ENCODE results near the gene ACTN3. TPM values are rescaled to one million over a fixed set of nuclear protein-coding genes. Genes with fewer than 3 reads are reported as not detected.

Gene ACTN3
- total RNA-seq, 1 donor from 2014 or later, result 2.0 TPM

DNA sequence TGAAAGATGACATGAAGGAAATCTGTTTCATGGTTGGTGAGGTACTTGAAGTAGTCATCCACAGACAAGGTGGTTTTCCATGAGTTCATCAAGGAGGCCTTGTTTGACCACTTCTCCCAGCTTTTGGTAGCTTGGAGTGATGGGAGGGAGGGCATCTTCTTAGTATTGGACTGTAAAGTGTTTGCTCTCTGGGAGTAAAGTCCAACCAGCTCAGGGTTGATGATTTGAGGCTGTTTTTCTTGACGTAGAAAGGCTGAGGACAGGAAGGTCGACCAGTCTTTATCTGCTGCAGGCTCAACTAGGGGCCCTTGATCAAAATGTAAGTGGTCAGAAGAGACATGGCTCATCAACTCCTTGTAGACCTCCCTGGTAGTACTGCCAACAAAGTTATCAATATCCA lies 44.5 kb downstream of the ACTN3 start:
- no peak for DNase-seq
- Mint-ChIP-seq H3K27me3 (ENCODE audit: unreplicated experiment) (peaks cover 7% of the 10 kb centered on the region), H3K36me3 (ENCODE audit: unreplicated experiment) (no peaks in the 10 kb centered on the region), H3K9me3 (ENCODE audit: unreplicated experiment) (peaks cover 14% of the 10 kb centered on the region), H3K4me3 (ENCODE audit: unreplicated experiment) (no peak overlapping the region), H3K27ac (ENCODE audit: unreplicated experiment) (no peak overlapping the region), H3K4me1 (ENCODE audit: low read depth, unreplicated experiment) (peaks cover 6% of the 10 kb centered on the region)
- no peak for TF ChIP-seq CTCF (IDR thresholded peaks at IDR 0.05; ENCODE audit: partially characterized antibody, unreplicated experiment)

DNA sequence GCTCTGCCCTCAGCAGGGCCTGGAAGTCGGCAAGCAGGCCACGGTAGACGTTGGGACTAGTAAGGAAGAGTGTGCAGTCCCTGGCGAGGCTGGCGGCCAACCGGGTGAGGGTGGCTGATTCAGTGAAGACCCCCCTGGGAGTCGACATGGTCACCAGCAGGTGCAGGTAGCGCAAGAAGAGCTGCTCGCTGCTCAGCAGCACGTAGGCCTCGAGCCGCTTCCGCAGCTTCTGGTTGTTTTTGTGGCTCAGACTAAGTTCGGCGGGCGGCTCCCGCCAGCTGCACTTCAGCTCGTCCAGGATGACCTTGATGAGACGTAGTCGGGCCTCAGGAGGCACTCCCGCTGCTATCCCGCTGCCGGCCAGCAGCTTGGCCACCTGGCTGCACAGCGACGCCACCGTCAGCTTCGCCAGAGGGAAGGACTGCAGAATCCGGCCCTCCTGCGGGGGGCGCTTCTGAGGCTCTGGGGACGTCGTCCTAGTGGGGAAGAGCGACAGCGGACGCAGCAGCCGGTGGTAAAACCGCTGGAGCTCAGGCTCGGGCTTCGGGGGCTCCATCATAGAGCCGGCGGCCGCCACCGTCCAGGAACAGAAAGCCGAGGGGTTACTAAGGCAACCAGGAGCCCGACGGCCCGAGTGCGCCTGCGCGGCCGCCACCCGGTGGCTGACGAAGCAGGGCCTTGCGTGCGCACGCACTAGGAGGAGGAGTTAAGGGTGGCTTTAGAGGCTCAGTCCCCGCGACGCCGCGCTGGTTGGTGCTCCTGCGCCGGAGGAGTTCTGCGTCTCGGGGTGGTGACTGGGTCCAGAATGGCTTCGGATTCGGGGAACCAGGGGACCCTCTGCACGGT lies 46.0 kb downstream of the ACTN3 start, which contains the start of the genes CCDC87 and CCS:
CCDC87 (minus strand) TSS at position 607 of the 846 bp plus-strand sequence; CDS start at position 559, 48 bp downstream.
CCS (plus strand) TSS at position 729 of the 846 bp plus-strand sequence; CDS start at position 806, 77 bp downstream.
- H3K9me3 Mint-ChIP-seq (ENCODE audit: unreplicated experiment), result peaks cover 11% of the 10 kb centered on the region
- peaks cover 6% of the 10 kb centered on the region for H3K27me3 Mint-ChIP-seq (ENCODE audit: unreplicated experiment)
- TF ChIP-seq CTCF (IDR thresholded peaks at IDR 0.05; ENCODE audit: partially characterized antibody, unreplicated experiment), result peak; percentile 79

GRCh38 chr11:66593303-66593635 lies 46.6 kb downstream of the ACTN3 start:
- H3K27ac Mint-ChIP-seq (ENCODE audit: unreplicated experiment), result peak overlapping the region; percentile 100
- no peak for TF ChIP-seq CTCF (IDR thresholded peaks at IDR 0.05; ENCODE audit: partially characterized antibody, unreplicated experiment)
- no peaks in the 10 kb centered on the region for H3K36me3 Mint-ChIP-seq (ENCODE audit: unreplicated experiment)
- peak overlapping the region; percentile 100 for H3K4me3 Mint-ChIP-seq (ENCODE audit: unreplicated experiment)
- H3K9me3 Mint-ChIP-seq (ENCODE audit: unreplicated experiment), result peaks cover 11% of the 10 kb centered on the region
- H3K27me3 Mint-ChIP-seq (ENCODE audit: unreplicated experiment), result peaks cover 6% of the 10 kb centered on the region
- DNase-seq, result peak; percentile 19
- H3K4me1 Mint-ChIP-seq (ENCODE audit: low read depth, unreplicated experiment), result peaks cover 6% of the 10 kb centered on the region

More for the DNA sequence above, 46.0 kb downstream of the ACTN3 start, which contains the start of the genes CCDC87 and CCS:
- Mint-ChIP-seq H3K4me1 (ENCODE audit: low read depth, unreplicated experiment) (peaks cover 6% of the 10 kb centered on the region), H3K27ac (ENCODE audit: unreplicated experiment) (peak within 1 kb of the TSS; percentile 100), H3K4me3 (ENCODE audit: unreplicated experiment) (peak within 1 kb of the TSS; percentile 100), H3K36me3 (ENCODE audit: unreplicated experiment) (no peaks in the 10 kb centered on the region)
- peak; percentile 99 for DNase-seq

- Mint-ChIP-seq H3K36me3 (ENCODE audit: unreplicated experiment) (no peaks in the 10 kb centered on the region), H3K4me3 (ENCODE audit: unreplicated experiment) (peak overlapping the region; percentile 100), H3K4me1 (ENCODE audit: low read depth, unreplicated experiment) (peaks cover 6% of the 10 kb centered on the region), H3K27ac (ENCODE audit: unreplicated experiment) (peak overlapping the region; percentile 100), H3K9me3 (ENCODE audit: unreplicated experiment) (peaks cover 11% of the 10 kb centered on the region), H3K27me3 (ENCODE audit: unreplicated experiment) (peaks cover 6% of the 10 kb centered on the region)
- no peak for DNase-seq
- no peak for TF ChIP-seq CTCF (IDR thresholded peaks at IDR 0.05; ENCODE audit: partially characterized antibody, unreplicated experiment)
These were observed 46.9 kb downstream of the ACTN3 start for GRCh38 chr11:66593650-66594049.
